Spleen (tissue), 11 donors: ENCODE data around the gene RAD51B. TPM values are rescaled to one million over a fixed set of nuclear protein-coding genes. Genes with fewer than 3 reads are reported as not detected.

Experiments used
- DNase-seq: peaks from one replicate; pipeline ENCODE4 v3.0.0-alpha.2; 2020
- H3K27ac ChIP-seq, 8 donors: fragments of 200-600 bp; sonication (generic) in 7 of 8; 1 replicate in 4 of 8; 2 replicates in 4 of 8; pipeline versions ENCODE4 v1.5.0 to v1.8.0; 2016 to 2021; ENCODE audit warnings: inconsistent platforms in 4 of 8, mild to moderate bottlenecking in 4 of 8, moderate library complexity in 1 of 8
- H3K27me3 ChIP-seq, 7 donors: fragments of 200-600 bp; sonication (generic) in 6 of 7; replicated peaks in 1 of 7; 1 replicate in 4 of 7; 2 replicates in 3 of 7; pipeline versions ENCODE4 v1.5.0 to v1.8.0; 2016 to 2021; ENCODE audit warnings: inconsistent platforms in 3 of 7, mild to moderate bottlenecking in 1 of 7
- H3K36me3 ChIP-seq, 6 donors: fragments of 200-600 bp; sonication (generic) in 5 of 6; 1 replicate in 4 of 6; 2 replicates in 2 of 6; pipeline versions ENCODE4 v1.5.0 to v1.8.0; 2016 to 2021; ENCODE audit warnings: inconsistent platforms in 2 of 6
- H3K4me1 ChIP-seq, 6 donors: fragments of 200-600 bp; sonication (generic) in 5 of 6; 1 replicate in 3 of 6; 2 replicates in 3 of 6; pipeline versions ENCODE4 v1.5.0 to v1.8.0; 2016 to 2021; ENCODE audit warnings: inconsistent platforms in 3 of 6
- H3K4me3 ChIP-seq, 8 donors: fragments of 200-600 bp; sonication (generic) in 7 of 8; 1 replicate in 4 of 8; 2 replicates in 4 of 8; pipeline versions ENCODE4 v1.5.0 to v1.8.0; 2016 to 2021; ENCODE audit warnings: inconsistent platforms in 4 of 8, mild to moderate bottlenecking in 4 of 8, moderate library complexity in 2 of 8
- H3K9me3 ChIP-seq, 8 donors: fragments of 200-600 bp; sonication (generic) in 7 of 8; 1 replicate in 4 of 8; 2 replicates in 4 of 8; pipeline versions ENCODE4 v1.5.0 to v1.8.0; 2016 to 2021; ENCODE audit warnings: inconsistent platforms in 4 of 8
- CTCF ChIP-seq, 11 experiments: fragments of 200-600 bp in 7 of 11; fragments of 450-650 bp in 4 of 11; sonication (generic) in 4 of 11; IDR thresholded peaks in 8 of 11; conservative IDR thresholded peaks in 3 of 11; 1 replicate in 7 of 11; 2 replicates in 4 of 11; pipeline versions ENCODE4 v1.4.0 to v1.8.0; 2016 to 2021; ENCODE audit warnings: antibody characterized with exemption in 11 of 11, inconsistent platforms in 4 of 11, mild to moderate bottlenecking in 1 of 11
- POLR2A ChIP-seq, 3 donors: fragments of 450-650 bp; IDR thresholded peaks; one replicate each; pipeline ENCODE4 v1.5.1; 2017; ENCODE audit warnings: antibody characterized with exemption in 3 of 3, mild to moderate bottlenecking in 1 of 3
- POLR2AphosphoS5 ChIP-seq, 3 donors: sonication (generic); formaldehyde crosslinking; IDR thresholded peaks; one replicate each; pipeline ENCODE4 v1.5.1; 2017; ENCODE audit warnings: antibody characterized with exemption in 3 of 3
- WGBS, 5 donors: extraction: QIAGEN DNeasy Blood & Tissue Kit in 3 of 5; methylation state at CpG; one replicate each; pipeline versions ENCODE4 v1.1.5 to v1.1.7; 2013 to 2018; 5-methylcytosine and 5-hydroxymethylcytosine counted together
- intact Hi-C: fragments of 100-400 bp; cut with DNase I; formaldehyde crosslinking; loops from one replicate; pipeline ENCODE4 v1.15.0; 2023; ENCODE audit warnings: low total_unique reads
- polyA plus RNA-seq, 3 donors: library from polyadenylated mRNA; stranded (reverse); fragments of 200-250 nt; gene quantifications; one replicate each; pipeline ENCODE4 v1.2.1, GENCODE V29; 2013
- total RNA-seq, 7 donors: library from RNA; depleted of rRNA in 3 of 7; stranded (reverse); fragments of >200 nt in 3 of 7; fragmentation: NEBNext Ultra II Directional in 4 of 7; extraction: Animal tissue kit (Norgen Biotek cat#: 25700) in 4 of 7; gene quantifications; one replicate each; pipeline versions ENCODE4 v1.1.0 to v1.2.1, GENCODE V29; 2016 to 2021
- donor health status: healthy with polysubstance abuse.
- donor health status: DM: no; HTN: no; CAD: no; lungs with moderate emphysema.
- donor health status: DM: no; HTN: no; CAD: no.
- donor health status: Bipolar disorder and iron deficiency.
- donor health status: healthy.
- donor health status: DM: no; HTN: no; CAD: no.
- donor health status: DM: yes; HTN: yes; CAD: no.

RAD51B gene
- total and polyA plus RNA-seq, 10 donors, result 4.2 to 43.7 (median 29.8) TPM

DNA sequence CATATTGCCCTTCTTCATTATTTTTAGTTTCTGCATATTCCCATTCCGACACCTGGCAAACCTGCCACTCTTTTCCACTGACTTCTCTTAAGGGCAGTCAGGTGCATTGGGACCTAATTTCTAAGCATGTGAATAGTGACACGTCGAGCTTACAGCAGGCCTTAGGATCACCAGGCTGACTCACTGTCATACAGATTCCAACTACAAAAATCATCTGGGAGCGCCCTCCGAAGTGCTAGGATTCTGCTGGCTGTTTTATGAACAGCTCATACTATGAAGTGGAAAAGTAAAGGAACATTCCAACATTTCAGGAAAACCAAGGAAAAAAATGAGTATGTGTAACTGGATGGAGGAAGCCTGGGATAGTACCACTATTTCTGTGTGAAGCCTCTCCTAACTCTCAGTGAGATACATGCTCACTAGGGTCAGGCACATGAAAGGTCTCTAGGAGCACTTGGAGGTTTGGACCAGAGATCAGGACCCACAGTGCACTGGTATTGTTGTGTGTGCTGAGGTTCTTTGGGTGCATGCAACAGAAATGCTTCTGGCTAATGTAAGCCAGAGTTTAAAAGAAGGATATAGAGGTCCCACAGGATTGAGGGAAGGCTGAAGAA lies 715.9 kb downstream of the RAD51B start:
- no peak for TF ChIP-seq POLR2AphosphoS5 (IDR thresholded peaks at IDR 0.05)
- no peak for TF ChIP-seq CTCF (IDR thresholded peaks at IDR 0.05 in 8 of 11, conservative IDR thresholded peaks at IDR 0.05 in 3 of 11)
- no peak for TF ChIP-seq POLR2A (IDR thresholded peaks at IDR 0.05)
- WGBS, 5 donors, result 93 to 99% (median 98%) methylated on average over 5 of the region's 5 CpGs
- Histone ChIP-seq H3K27me3 (no peaks in the 10 kb centered on the region), H3K9me3 (peaks cover 0 to 20% (median 16%) of the 10 kb centered on the region in 8 donors), H3K36me3 (no peaks in the 10 kb centered on the region), H3K4me1 (peaks cover 0 to 15% (median 5%) of the 10 kb centered on the region in 6 donors), H3K27ac (no peak overlapping the region), H3K4me3 (no peak overlapping the region)
- intact Hi-C loops, result no loop called here
- DNase-seq, result no peak

DNA sequence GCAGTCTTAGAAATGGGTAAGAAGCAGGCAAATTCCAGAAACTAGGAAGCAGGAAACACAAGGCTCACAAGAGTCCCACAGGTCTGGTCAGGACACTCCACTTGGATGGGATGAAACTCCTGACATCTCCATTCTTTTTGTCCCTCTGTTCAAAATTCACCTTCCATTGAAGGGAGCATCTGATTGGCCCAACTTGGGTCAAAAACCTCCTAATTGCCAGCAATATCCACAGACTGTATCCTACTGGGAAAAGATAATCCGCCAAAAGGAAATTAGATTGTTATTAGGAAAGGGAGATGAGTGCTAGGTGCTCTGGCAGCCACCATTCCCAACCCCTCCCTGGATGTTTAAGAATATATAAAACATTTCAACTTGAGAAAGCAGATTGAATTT lies 716.4 kb downstream of the RAD51B start:
- Histone ChIP-seq H3K36me3 (no peaks in the 10 kb centered on the region), H3K27me3 (no peaks in the 10 kb centered on the region), H3K27ac (no peak overlapping the region), H3K4me3 (no peak overlapping the region), H3K4me1 (peaks cover 0 to 15% (median 5%) of the 10 kb centered on the region in 6 donors), H3K9me3 (peaks cover 0 to 15% (median 11%) of the 10 kb centered on the region in 8 donors)
- WGBS, 5 donors, result 93 to 100% (median 97%) methylated on average over 1 of the region's 1 CpG
- TF ChIP-seq POLR2A (IDR thresholded peaks at IDR 0.05), result no peak
- TF ChIP-seq CTCF (IDR thresholded peaks at IDR 0.05 in 8 of 11, conservative IDR thresholded peaks at IDR 0.05 in 3 of 11), result no peak
- TF ChIP-seq POLR2AphosphoS5 (IDR thresholded peaks at IDR 0.05), result no peak
- intact Hi-C loops, result no loop called here
- no peak for DNase-seq

DNA sequence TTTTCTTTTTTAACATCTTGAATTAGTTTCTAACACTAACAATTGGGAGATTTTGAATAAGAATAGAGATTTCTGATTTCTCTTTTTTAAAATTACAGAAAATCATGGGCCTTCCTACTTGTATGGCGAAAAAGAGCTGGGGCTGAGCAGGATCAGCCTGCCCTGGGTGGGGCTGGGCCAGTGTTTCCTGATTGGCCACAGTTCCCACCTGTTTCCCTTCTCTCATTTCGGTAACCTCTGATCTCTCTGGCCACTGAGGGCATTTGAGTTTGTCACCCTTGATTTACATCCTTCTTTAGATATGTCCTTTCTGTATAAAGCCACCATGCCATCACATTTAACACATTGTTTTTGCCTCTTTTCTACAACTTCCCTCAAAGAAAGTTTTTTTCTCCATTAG lies 719.1 kb downstream of the RAD51B start:
- Histone ChIP-seq H3K4me3 (no peak overlapping the region), H3K36me3 (no peaks in the 10 kb centered on the region), H3K27me3 (no peaks in the 10 kb centered on the region), H3K27ac (peak overlapping the region in 4 of 8 donors; percentile 13 to 54 (median 39)), H3K9me3 (no peaks in the 10 kb centered on the region), H3K4me1 (peaks cover 0 to 15% (median 5%) of the 10 kb centered on the region in 6 donors)
- no peak for DNase-seq
- intact Hi-C loops, result no loop called here
- WGBS, 5 donors, result 75 to 82% (median 79%) methylated on average over 2 of the region's 2 CpGs
- no peak for TF ChIP-seq POLR2A (IDR thresholded peaks at IDR 0.05)
- TF ChIP-seq CTCF (IDR thresholded peaks at IDR 0.05 in 8 of 11, conservative IDR thresholded peaks at IDR 0.05 in 3 of 11), result no peak

GRCh38 chr14:68539241-68539737 lies 719.7 kb downstream of the RAD51B start:
- H3K36me3 ChIP-seq, result no peaks in the 10 kb centered on the region
- no peaks in the 10 kb centered on the region for H3K9me3 ChIP-seq
- no peaks in the 10 kb centered on the region for H3K27me3 ChIP-seq
- peak overlapping the region in 5 of 8 donors; percentile 13 to 54 (median 34) for H3K27ac ChIP-seq
- no peak overlapping the region for H3K4me3 ChIP-seq
- intact Hi-C loops, result no loop called here
- TF ChIP-seq POLR2AphosphoS5 (IDR thresholded peaks at IDR 0.05) (peak in 2 of 3 donors; percentile 58 to 71), POLR2A (IDR thresholded peaks at IDR 0.05) (no peak), CTCF (IDR thresholded peaks at IDR 0.05 in 8 of 11, conservative IDR thresholded peaks at IDR 0.05 in 3 of 11) (no peak)
- no peak for DNase-seq
- H3K4me1 ChIP-seq, result peaks cover 0 to 15% (median 5%) of the 10 kb centered on the region in 6 donors
- WGBS, 5 donors, result 78 to 86% (median 79%) methylated on average over 6 of the region's 6 CpGs
